LHCN-M2 (cell line): ENCODE measurements around the gene NKX3-2. TPM values are rescaled to one million over a fixed set of nuclear protein-coding genes. Genes with fewer than 3 reads are reported as not detected.

Experiments
- DNase-seq: peaks from one replicate; pipeline ENCODE4 v3.0.0-alpha.2; 2012; ENCODE audit warnings: low read depth
- polyA plus RNA-seq: library from polyadenylated mRNA; unstranded; fragments of >200 nt; gene quantifications from one replicate; pipeline ENCODE4 v1.2.1, GENCODE V29; 2012; ENCODE audit warnings: missing spikeins
- total RNA-seq: library from RNA; depleted of rRNA; stranded (reverse); fragments of >200 nt; gene quantifications from 2 replicates; pipeline ENCODE4 v1.2.3, GENCODE V29; 2014; rRNA removed

The NKX3-2 gene
- total RNA-seq: 1.7 and 3.0 TPM in 2 replicates
- 0.39 TPM for polyA plus RNA-seq

GRCh38 chr4:13543839-13544605 lies at the start of gene NKX3-2:
NKX3-2 (minus strand) TSS chr4:13544508; CDS start chr4:13544414, 94 bp downstream.
- peak; percentile 35 for DNase-seq

DNA sequence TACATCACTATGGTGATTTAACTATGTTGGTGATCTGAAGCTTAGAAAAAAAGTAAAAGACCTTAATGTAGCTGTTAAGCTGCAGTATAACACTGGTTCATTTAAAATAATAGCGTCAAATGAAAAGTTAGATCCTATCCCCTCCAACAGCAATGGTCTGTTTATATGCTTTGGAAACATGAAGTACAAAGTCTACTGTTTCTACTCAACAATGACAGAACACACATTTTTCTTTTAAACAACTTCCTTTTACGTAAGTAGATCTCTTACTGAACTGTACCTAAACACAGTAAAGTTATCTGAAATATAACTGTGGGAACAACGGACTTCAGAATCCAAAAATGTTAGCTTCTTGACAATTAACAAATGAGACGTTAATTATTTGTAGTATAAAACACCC lies 47.9 kb upstream of the NKX3-2 start:
- DNase-seq: no peak

GRCh38 chr4:13590766-13591165 lies 46.5 kb upstream of the NKX3-2 start:
- DNase-seq: peak; percentile 66

DNA sequence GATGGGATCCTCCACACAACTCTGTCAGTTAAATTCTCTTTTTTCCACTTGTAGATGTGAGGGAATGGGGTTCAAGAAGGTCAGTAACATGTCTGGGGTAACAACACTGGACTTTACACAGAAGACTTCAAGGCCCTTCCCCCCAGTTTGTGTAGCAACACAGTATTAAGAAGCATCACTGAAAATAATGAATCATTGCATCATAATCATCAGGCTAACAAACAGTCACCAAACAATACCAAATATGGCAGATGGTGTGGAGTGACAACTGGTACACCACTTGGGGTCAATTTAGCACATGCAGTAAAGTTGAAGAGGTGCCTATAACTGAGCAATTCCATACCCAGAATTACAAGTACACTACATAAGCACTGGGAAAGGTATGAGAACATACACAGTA lies 44.6 kb upstream of the NKX3-2 start:
- DNase-seq: no peak

GRCh38 chr4:13584481-13584880 lies 40.2 kb upstream of the NKX3-2 start:
- DNase-seq: peak; percentile 36

DNA sequence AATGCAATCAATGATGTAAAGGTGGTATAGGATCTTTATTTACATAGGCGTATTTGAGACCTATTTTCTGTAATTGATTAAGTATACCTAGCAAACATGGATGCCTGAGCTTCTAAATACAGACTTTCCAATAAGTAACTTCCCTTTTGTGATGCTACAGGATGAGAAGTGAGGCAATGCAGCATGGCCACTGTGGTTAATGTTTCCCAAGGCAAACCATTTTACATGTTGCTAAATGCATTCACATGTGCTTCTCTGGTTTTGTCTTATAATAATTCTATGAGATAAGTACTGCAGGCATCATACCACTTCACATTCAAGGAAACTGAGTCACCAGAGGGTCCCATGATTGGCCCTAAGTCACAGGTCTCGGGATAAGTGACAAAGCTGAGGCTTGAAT lies 35.7 kb upstream of the NKX3-2 start:
- DNase-seq: no peak

GRCh38 chr4:13577660-13578059 lies 33.4 kb upstream of the NKX3-2 start:
- DNase-seq: no peak

GRCh38 chr4:13570916-13571315 lies 26.6 kb upstream of the NKX3-2 start:
- peak; percentile 37 for DNase-seq

DNA sequence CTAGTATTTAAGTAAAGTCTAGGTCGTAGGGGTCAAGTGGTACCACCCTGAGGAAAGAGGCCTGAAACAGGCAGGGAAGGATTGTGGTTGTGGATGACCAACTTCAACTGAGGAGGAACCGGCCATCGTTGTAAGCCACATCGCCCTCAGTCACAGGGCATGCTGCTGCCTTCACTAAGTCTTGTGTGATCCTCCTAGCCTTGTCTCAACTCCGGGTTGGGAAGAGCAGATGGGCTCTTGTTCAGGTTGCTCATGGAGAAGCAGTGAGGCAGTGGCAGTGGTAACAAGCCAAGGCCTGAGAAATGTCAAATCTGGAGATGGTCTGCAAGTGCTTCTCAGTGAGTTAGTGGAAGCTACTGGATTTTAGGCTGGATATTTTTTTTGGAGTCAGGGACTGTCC lies 22.8 kb upstream of the NKX3-2 start:
- DNase-seq: no peak

- DNase-seq: no peak
These were observed 18.6 kb upstream of the NKX3-2 start for GRCh38 chr4:13562876-13563275.

GRCh38 chr4:13561673-13562072 lies 17.4 kb upstream of the NKX3-2 start:
- no peak for DNase-seq

- DNase-seq: peak; percentile 50
These were observed 15.8 kb upstream of the NKX3-2 start for GRCh38 chr4:13560111-13560510.

DNA sequence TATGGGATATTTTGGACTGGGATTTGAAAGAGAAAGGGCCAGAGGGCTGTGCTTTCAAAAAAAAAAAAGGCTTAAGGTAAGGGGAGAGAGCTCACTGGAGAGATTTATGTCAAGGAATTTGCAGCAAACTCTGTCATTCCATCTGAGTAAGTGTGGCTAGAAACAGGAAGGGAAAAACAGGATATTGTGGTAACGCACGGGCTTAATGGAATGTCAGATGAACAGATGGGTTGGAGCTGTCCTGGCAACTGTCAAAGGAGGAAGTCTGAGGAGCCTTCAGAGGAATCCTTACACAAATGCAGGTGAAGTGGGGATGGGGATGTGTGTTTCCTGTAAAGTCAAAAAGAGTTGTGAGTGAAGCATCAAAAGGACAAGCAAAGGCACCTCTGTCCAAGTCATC lies 15.1 kb upstream of the NKX3-2 start:
- DNase-seq: peak; percentile 97

DNA sequence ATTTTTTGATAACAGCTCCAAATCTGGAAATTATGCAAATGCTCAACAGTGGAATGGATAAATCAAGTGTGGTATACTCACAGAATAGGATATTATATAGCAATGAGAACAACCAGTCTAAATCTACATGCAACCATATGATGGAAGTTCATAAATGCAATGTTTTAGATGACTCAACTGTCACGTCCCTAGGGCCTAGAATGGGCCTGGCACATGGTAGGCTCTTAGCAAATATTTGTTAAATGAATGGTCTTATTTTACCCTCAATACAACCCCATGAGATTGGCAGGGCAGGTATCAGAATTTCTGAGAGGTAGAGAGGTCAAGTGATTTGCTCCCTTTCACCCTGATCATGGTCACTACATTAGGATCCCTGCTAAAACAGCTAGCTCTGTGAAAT lies 14.6 kb upstream of the NKX3-2 start:
- DNase-seq: peak; percentile 72

DNA sequence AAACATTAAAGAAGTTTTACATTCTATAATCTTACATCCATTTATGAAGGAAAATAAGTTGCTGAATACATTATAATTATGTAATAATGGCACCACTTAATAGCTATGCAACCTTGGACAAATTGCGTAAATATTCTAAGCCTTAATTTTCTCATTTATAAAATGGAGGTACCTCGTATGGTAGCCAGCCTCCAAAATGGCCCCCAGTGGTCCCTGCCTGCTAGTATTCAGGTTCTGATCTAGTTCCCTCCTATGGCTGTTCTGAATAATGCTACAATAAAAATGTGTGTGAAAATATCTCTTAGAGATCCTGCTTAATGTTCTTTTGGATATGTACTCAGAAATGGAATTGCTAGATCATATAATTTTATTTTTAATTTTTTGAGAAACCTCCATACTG lies 11.0 kb upstream of the NKX3-2 start:
- DNase-seq: no peak

DNA sequence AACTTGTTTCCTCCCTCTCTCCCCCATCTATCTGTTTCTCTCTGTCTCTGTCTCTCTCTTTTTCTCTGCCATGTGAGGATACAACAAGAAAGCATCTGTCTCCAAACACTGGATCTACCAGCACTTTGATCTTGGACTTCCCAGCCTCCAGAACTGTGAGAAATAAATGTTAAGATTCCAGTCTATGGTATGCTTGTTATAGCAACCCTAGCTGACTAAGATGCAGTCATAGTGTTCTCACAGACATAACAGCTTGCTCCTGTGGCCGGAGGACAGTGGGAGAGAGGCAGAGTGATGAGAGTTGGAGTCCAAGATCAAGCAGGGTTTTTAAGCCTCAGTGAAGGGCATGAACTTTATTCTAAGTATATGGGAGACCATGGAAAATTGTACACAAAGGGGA lies 8.8 kb upstream of the NKX3-2 start:
- DNase-seq: no peak

DNA sequence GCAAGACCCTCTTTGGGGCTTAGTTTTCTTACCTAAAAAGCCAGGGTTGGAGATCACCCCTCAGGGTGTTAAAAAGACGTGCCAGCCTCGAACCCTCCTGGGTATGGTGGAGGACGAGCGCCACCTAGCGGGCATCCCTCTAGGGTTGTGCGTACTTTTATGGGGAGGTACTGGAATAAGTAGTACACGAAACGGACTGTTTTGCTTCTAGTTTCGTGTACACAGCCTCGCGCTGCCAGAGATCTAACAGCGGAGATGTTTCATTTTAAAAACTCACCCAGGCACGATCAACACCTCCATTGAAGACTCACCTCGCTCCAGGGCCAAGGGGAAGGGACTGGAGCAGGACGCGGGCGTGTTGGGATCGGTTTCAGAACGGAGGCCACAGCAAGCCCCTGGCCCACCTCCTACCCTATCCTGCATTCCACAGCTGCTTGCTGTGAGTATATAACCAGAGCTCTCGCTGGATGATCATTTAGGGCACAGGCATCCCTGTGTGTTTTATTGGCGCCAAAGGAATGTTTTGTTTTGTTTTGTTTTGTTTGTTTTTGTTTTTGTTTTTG lies 4.8 kb upstream of the NKX3-2 start:
- peak; percentile 81 for DNase-seq

DNA sequence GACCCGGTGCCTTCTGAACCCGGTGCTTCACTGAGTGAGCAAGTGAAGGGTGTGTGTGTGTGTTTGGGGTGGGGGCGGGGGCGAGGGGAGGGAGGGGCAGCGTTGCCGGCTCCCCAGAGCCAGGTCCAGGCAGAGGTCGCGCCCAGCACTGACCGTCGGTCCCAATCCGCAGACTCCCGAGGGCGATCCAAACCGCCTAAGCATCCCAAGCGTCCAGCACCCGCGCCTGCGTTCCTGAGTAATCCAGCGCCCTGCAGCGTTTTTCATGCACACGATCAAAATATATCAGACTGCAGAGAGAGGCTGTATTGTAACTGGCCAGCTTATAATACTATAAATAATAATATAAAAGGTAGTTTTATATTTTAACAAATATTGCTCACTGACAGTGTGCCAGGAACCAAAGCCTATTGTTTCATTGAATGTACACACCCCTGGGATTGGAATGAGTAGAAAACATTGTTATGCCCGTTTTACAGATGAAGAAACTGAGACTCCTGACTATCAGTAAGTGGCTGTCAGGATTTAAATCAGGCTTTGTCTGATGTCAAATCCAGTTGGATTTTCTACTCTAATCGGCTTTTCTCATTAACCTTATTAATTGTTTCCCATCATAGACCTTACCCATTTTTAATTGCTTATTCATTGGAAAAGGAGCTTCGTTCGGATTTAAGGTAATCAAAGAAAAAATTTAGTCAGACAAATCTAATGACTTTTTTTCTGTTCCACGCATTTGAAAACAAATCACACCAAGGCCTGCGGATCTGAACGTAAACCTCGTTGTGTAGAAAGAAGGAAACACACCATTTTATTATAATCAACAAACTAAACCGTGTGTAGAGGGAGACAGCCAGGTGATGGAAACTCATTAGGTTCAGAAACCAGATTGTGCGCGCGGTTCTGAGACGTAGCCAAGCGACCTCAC lies 4.0 kb upstream of the NKX3-2 start:
- no peak for DNase-seq

DNA sequence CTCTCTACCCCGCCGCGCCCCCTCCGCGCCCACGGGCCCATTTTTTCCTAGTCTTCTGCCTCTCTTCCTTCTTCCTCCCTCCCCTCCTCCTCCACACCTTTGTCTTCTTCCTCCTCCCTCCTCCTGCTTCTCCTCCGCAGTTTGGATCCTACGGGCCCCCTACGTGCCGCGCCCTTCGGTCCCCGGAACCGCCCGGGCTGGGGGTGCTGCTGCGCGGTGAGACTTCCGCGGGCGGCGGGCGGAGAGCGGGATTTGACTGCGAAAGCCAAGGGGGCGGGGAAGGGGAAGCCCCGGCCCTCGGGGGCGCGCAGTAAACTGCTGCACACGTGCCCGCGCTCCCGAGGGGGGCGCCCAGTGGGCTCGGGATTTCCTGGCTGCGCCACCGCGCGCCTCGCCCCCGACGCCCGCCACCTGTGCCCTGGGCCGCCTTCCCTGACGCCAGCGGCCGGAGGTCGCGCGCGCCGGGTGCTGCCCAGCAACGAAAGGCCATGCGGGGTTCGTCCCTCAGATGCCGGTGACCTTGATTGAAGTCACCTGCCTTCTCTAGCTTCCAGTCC lies 3.3 kb upstream of the NKX3-2 start:
- DNase-seq: no peak

DNA sequence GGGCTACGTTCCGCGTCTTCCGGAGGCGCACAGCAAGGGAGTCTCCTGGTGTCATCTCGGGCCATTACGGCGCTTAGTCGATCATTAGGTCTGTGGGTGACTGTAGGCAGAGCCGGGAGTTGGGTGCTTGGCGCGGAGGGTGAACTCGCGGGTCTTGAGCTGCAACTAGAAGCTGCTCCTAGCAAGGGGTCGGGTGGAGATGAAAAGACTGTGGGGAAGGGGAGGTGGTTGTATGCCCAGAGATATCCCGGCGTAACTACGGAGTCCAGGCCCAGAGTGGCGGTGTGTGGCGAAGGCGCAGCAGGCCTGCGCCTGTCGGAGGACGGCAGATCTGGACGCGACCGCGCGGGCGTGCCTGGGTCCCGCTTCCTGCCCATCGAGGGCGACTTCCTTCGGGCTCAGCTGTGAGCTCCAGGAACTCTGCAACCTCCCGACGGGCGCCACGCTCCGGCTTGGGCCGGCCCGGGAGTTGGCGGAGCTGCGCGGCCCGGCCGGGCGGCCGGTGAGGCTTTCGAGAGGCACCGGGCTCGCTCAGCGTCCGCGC lies 2.7 kb upstream of the NKX3-2 start:
- no peak for DNase-seq

- DNase-seq: no peak
These were observed 2.0 kb upstream of the NKX3-2 start for GRCh38 chr4:13546142-13546940.
